HL-60 (cell line): ENCODE measurements around the gene SLC9C2.

ENCODE experiments used
- GABPA ChIP-seq: IDR thresholded peaks from 2 replicates; pipeline ENCODE4 v1.6.1; 2012; ENCODE audit warnings: low read depth
- POLR2AphosphoS5 ChIP-seq: IDR thresholded peaks from 2 replicates; pipeline ENCODE4 v1.6.1; 2012; ENCODE audit warnings: low read depth
- TF ChIP-seq, protein P1 (sequence below): IDR thresholded peaks from one replicate; pipeline ENCODE4 v1.5.1; 2011; ENCODE audit warnings: low read length, control low read depth, inconsistent platforms; ENCODE audit not compliant: insufficient read depth
- TF ChIP-seq, protein P2 (sequence below): IDR thresholded peaks from 2 replicates; pipeline ENCODE4 v1.6.1; 2012; ENCODE audit warnings: low read depth; ENCODE audit not compliant: insufficient replicate concordance

DNA sequence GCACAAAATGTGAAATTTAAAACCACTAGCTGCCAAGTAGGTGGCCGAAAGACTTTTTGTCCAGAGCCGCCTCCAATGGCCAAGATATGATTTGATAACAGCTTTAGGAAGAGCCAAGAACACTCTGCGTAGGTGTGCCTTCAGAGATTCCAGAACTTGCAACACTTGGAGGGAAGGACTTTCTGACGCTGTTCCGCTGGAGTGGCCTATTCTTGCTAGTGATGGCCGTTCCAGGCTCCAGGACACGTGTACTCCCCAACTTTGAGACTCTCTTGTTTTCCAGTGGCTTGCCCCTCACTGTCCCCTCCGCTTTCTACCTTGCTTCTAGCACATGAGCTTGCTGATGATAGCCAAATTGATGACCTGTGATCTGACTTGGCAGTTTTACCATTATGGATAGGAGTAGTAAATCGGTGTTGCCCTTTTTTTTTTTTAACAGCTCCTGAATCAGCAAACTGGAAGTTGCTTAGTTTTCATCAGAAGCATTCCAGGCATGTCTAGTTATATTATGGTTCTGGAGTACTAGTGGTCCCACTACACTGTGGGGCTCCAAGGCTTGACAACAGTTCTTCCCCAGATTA lies 124.7 kb downstream of the SLC9C2 start:
- TF ChIP-seq, protein P1, sequence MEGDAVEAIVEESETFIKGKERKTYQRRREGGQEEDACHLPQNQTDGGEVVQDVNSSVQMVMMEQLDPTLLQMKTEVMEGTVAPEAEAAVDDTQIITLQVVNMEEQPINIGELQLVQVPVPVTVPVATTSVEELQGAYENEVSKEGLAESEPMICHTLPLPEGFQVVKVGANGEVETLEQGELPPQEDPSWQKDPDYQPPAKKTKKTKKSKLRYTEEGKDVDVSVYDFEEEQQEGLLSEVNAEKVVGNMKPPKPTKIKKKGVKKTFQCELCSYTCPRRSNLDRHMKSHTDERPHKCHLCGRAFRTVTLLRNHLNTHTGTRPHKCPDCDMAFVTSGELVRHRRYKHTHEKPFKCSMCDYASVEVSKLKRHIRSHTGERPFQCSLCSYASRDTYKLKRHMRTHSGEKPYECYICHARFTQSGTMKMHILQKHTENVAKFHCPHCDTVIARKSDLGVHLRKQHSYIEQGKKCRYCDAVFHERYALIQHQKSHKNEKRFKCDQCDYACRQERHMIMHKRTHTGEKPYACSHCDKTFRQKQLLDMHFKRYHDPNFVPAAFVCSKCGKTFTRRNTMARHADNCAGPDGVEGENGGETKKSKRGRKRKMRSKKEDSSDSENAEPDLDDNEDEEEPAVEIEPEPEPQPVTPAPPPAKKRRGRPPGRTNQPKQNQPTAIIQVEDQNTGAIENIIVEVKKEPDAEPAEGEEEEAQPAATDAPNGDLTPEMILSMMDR: no peak
- no peak for TF ChIP-seq GABPA
- TF ChIP-seq, protein P2, sequence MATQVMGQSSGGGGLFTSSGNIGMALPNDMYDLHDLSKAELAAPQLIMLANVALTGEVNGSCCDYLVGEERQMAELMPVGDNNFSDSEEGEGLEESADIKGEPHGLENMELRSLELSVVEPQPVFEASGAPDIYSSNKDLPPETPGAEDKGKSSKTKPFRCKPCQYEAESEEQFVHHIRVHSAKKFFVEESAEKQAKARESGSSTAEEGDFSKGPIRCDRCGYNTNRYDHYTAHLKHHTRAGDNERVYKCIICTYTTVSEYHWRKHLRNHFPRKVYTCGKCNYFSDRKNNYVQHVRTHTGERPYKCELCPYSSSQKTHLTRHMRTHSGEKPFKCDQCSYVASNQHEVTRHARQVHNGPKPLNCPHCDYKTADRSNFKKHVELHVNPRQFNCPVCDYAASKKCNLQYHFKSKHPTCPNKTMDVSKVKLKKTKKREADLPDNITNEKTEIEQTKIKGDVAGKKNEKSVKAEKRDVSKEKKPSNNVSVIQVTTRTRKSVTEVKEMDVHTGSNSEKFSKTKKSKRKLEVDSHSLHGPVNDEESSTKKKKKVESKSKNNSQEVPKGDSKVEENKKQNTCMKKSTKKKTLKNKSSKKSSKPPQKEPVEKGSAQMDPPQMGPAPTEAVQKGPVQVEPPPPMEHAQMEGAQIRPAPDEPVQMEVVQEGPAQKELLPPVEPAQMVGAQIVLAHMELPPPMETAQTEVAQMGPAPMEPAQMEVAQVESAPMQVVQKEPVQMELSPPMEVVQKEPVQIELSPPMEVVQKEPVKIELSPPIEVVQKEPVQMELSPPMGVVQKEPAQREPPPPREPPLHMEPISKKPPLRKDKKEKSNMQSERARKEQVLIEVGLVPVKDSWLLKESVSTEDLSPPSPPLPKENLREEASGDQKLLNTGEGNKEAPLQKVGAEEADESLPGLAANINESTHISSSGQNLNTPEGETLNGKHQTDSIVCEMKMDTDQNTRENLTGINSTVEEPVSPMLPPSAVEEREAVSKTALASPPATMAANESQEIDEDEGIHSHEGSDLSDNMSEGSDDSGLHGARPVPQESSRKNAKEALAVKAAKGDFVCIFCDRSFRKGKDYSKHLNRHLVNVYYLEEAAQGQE: no peak
- no peak for TF ChIP-seq POLR2AphosphoS5
